Progenitor cell of endocrine pancreas (in vitro differentiated cells): ENCODE data around the gene CALU. TPM values are rescaled to one million over a fixed set of nuclear protein-coding genes. Genes with fewer than 3 reads are reported as not detected.

ENCODE experiments used
- DNase-seq: peaks from one replicate; pipeline ENCODE4 v3.0.0; 2021; ENCODE audit warnings: low spot score; ENCODE audit not compliant: unreplicated experiment
- H3K27ac Mint-ChIP-seq: 2 replicates; pipeline ENCODE4 v1.8.0; 2021; ENCODE audit warnings: mild to moderate bottlenecking, moderate library complexity, mixed read lengths
- H3K27me3 Mint-ChIP-seq: 2 replicates; pipeline ENCODE4 v1.8.0; 2021; ENCODE audit warnings: mixed read lengths
- H3K36me3 Mint-ChIP-seq: 2 replicates; pipeline ENCODE4 v1.8.0; 2022; ENCODE audit warnings: mixed read lengths; ENCODE audit not compliant: insufficient read depth
- H3K4me1 Mint-ChIP-seq: 2 replicates; pipeline ENCODE4 v1.8.0; 2021; ENCODE audit warnings: low read depth, mixed read lengths
- H3K4me3 Mint-ChIP-seq: 2 replicates; pipeline ENCODE4 v1.8.0; 2021; ENCODE audit warnings: low read depth, mild to moderate bottlenecking, moderate library complexity, mixed read lengths
- H3K9me3 Mint-ChIP-seq: 2 replicates; pipeline ENCODE4 v1.8.0; 2021; ENCODE audit warnings: low read depth, mixed read lengths
- total RNA-seq: library from RNA; stranded (reverse); gene quantifications from 2 replicates; pipeline ENCODE4 v1.2.1, GENCODE V29; 2021
- TF ChIP-seq, protein P1 (sequence below): fragments of 200-600 bp; sonication (generic); IDR thresholded peaks from one replicate; pipeline ENCODE4 v1.5.0; 2021; ENCODE audit warnings: antibody characterized with exemption, mild to moderate bottlenecking; ENCODE audit not compliant: unreplicated experiment

CALU gene
- total RNA-seq, 1 donor from 2014 or later = 107 TPM

DNA sequence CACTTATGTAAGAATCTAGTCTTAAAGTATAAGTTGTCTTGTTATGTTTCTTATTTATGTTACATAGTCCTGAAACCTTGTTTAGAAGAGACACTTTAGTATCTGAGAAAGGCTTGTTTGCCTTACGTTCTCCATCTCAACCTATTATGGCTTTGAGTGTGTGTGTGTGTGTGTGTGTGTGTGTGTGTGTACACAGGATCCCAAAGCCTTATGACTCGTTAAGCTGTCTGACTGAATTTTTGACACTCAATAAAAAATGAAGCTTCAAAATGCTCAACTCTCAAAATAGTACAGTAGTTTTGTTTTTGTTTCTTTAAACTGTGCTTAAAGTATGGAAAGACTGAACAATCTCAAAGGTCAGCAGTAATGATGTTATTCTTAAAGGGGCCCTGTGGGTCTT is 18.0 kb downstream of the CALU start:
- TF ChIP-seq, protein P1, sequence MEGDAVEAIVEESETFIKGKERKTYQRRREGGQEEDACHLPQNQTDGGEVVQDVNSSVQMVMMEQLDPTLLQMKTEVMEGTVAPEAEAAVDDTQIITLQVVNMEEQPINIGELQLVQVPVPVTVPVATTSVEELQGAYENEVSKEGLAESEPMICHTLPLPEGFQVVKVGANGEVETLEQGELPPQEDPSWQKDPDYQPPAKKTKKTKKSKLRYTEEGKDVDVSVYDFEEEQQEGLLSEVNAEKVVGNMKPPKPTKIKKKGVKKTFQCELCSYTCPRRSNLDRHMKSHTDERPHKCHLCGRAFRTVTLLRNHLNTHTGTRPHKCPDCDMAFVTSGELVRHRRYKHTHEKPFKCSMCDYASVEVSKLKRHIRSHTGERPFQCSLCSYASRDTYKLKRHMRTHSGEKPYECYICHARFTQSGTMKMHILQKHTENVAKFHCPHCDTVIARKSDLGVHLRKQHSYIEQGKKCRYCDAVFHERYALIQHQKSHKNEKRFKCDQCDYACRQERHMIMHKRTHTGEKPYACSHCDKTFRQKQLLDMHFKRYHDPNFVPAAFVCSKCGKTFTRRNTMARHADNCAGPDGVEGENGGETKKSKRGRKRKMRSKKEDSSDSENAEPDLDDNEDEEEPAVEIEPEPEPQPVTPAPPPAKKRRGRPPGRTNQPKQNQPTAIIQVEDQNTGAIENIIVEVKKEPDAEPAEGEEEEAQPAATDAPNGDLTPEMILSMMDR = no peak
- Mint-ChIP-seq H3K9me3 (no peaks in the 10 kb centered on the region), H3K27me3 (no peaks in the 10 kb centered on the region), H3K27ac (no peak overlapping the region), H3K36me3 (peaks cover 17% of the 10 kb centered on the region), H3K4me1 (no peaks in the 10 kb centered on the region), H3K4me3 (no peak overlapping the region)
- DNase-seq = no peak

DNA sequence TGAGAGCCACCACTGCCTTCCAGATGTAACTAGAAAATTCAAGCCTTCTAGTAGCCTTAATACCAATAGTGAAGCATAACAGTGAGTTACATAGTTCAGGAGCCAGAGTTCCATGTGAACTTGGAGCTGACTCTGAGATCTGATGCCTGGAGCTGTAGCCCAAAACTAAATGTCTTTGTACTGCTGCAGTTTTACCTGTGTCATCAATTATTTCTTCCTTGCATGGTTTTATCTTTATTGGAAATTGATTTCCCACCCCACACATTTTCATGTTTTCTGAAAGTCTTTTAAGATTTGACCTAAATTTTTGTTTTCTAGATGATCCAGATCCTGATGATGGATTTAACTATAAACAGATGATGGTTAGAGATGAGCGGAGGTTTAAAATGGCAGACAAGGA is 19.4 kb downstream of the CALU start:
- H3K27ac Mint-ChIP-seq = no peak overlapping the region
- peaks cover 15% of the 10 kb centered on the region for H3K36me3 Mint-ChIP-seq
- H3K4me3 Mint-ChIP-seq = no peak overlapping the region
- no peak for DNase-seq
- no peaks in the 10 kb centered on the region for H3K4me1 Mint-ChIP-seq
- no peaks in the 10 kb centered on the region for H3K27me3 Mint-ChIP-seq
- TF ChIP-seq, protein P1 = no peak
- no peaks in the 10 kb centered on the region for H3K9me3 Mint-ChIP-seq

DNA sequence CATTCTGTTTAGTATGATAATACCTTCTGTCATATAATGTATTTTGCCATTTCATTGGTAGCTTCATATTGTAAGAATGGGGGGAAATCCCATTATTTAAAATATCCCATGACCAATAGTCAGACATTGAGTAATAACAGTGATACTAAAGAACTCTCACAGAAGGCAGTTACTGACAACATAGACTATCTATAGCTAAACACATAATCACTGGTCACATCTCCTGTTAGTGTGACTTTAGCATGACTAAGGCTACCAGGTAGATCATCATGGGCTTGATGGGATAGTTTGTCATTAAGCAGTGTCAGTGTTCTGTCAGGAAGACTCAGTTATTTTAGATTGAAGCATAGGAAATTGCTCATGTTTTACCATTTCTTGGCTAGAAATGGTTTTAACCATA is 20.1 kb downstream of the CALU start:
- TF ChIP-seq, protein P1 = no peak
- H3K36me3 Mint-ChIP-seq = peaks cover 13% of the 10 kb centered on the region
- no peaks in the 10 kb centered on the region for H3K27me3 Mint-ChIP-seq

DNA sequence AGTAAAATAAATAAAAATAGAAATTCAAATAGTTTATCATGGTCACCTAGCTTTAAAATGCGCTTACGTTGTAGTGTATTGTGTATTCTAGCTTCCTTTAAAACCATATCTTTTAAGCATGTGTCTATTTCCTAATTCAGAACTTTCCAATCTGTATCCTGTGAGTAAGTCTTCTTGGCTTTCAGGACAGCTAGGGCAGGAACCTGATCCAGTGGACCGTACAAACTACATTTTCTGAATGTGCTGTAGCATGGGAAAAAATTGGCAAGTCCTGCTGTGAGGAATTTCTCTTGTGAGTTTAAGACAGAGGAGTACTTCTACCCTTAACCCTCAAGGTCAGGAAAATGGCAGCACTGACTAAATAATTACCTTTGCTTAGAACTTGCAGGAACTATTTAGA is 24.4 kb downstream of the CALU start:
- Mint-ChIP-seq H3K27me3 (no peaks in the 10 kb centered on the region), H3K27ac (no peak overlapping the region), H3K4me1 (peaks cover 4% of the 10 kb centered on the region), H3K36me3 (peaks cover 22% of the 10 kb centered on the region), H3K9me3 (no peaks in the 10 kb centered on the region), H3K4me3 (no peak overlapping the region)
- TF ChIP-seq, protein P1 = no peak
- DNase-seq = no peak

More for the DNA sequence above, 20.1 kb downstream of the CALU start:
- DNase-seq = no peak
- no peak overlapping the region for H3K4me3 Mint-ChIP-seq
- H3K9me3 Mint-ChIP-seq = no peaks in the 10 kb centered on the region
- H3K4me1 Mint-ChIP-seq = no peaks in the 10 kb centered on the region
- no peak overlapping the region for H3K27ac Mint-ChIP-seq

DNA sequence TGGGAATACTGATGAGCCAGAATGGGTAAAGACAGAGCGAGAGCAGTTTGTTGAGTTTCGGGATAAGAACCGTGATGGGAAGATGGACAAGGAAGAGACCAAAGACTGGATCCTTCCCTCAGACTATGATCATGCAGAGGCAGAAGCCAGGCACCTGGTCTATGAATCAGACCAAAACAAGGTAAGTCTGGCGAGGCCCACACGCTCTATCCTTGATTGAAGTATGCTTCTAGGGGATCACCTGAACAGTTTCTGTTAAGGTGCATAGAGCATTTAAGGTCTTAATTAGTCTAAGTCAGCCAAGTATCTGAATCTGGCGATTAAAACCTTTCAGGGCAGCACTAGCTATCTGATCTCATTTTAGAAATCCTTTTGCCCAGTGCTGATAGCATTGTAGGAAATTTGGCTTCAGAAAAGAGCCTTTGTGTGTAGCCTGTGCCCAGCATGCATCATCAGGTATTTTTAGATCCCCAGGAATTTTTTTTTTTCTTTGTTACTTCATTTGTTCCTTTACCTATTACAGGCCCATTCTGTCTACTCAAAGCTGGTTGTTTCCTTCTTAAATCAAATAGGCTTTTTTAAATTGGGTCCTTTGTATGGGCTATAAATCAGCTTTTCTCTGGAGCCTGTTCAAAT is 28.4 kb downstream of the CALU start:
- H3K27me3 Mint-ChIP-seq = no peaks in the 10 kb centered on the region
- TF ChIP-seq, protein P1 = no peak
- no peaks in the 10 kb centered on the region for H3K9me3 Mint-ChIP-seq
- H3K36me3 Mint-ChIP-seq = peaks cover 37% of the 10 kb centered on the region
- DNase-seq = no peak
- peaks cover 6% of the 10 kb centered on the region for H3K4me1 Mint-ChIP-seq
- H3K4me3 Mint-ChIP-seq = no peak overlapping the region
- no peak overlapping the region for H3K27ac Mint-ChIP-seq
